A204.1 (cell line): Measurements from ENCODE around the gene INS.
"Not testable (repeated sequence)": the region's sequence is repeated elsewhere in the genome, so short reads cannot be mapped to it uniquely, and the experiment has no call there.

Experiments used
- FAIRE-seq: peaks from 2 replicates; lab custom pipeline; 2012; peaks lifted over from hg19 to GRCh38; lab: Jason Lieb, UNC

The INS gene

DNA sequence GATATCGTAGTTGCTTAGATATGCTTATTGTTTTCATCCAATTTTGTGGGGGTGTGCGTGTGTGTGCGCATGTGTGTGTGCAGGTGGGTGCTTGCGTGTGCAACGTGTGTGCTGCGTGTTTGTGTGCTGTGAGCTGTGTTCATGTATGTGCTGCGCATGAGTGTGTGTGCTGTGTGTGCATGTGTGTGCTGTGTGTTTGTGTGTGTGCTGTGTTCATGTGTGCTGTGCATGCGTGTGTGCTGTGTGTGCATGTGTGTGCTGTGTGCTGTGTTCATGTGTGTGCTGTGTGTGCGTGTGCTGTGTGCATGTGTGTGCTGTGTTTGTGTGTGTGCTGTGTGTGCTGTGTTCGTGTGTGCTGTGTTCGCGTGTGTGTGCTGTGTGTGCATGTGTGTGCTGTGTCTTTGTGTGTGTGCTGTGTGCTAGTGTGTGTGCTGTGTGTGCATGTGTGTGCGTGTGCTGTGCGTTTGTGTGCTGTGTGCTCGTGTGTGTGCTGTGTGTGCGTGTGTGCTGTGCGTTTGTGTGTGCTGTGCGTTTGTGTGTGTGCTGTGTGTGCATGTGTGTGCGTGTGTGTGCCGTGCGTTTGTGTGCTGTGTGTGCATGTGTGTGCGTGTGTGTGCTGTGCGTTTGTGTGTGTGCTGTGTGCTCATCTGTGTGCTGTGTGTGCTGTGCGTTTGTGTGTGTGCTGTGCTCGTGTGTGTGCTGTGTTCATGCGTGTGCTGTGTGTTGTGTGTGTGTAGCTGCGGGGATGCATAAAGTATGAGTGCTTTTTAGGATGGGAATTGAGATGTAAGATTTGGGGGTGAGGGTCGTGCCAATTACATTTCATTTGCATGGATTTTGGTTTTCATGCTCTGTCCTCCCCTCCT is 29.4 kb downstream of the INS start:
- FAIRE-seq: no peak

DNA sequence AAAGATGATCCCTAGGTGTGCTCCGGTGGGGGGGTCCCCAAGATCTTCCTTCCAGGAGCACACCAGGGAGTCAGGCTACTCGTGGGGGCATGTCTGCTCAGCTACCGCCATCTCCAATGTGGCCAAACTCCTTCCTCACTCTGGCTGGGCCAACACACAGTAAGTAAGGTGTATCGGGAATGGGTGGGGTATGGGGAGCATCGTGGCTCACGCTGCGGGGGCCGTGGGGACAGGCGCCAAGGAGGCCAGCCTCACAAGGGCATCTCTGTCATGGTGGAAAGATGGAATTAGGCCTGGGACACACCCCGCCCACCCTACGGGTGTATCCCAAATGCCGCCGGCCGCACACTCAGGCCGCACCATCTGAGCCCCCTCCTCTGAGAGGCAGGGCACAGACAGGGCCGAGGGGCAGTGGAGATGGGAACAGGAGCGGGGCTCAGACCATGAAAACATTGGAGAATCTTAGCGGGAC is 30.1 kb downstream of the INS start:
- no peak for FAIRE-seq

DNA sequence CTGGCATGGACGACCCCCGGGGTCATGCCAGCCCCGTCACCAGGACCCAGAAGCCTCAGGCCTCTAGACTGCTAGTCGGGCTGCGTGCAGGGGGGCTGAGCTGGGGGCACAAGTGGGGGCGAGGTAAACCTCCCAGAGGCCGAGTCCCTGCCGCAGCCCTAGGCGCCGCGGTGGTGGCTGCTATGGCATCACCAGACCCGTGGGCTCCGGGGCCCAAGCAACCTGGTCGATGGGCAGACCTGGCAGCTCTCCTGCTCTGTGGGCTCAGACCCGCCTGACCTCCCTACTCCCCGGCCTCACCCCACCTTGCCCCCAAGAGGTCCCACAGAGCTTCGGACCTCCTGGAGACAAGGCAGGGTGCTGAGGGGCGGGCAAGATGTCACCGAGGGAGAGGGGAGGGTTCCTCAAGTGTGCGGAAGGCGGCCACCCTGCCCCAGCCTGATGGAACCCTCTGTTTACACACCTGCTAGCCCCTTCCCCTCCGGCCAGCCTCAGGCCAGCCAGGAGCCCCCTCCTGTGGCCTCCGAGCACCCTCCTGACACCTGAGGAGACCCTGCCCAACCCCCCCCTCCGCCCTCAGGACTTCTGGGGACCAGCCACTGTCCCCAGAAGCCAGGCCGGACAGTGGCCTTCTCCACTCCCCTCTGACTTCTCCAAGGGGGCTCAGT is 31.2 kb downstream of the INS start:
- no peak for FAIRE-seq

DNA sequence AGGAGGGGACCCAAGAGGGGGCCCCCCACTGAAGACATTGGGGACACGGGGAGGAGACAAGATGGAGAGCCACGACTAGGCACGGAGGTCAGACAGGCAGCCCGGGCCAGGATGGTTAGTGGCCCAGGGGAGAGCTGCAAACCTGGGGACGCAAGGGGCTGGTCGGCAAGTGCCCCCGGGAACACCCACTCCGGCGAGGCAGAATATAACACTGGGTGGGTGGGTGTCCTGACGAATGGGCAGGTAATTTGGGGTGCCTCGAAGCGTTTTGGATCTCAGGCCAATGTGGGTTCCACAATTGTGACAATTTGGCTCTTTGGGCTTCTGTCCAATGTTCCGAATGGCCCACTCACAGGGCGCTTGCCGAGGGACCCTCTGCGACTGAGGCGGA is 31.7 kb downstream of the INS start:
- no peak for FAIRE-seq

DNA sequence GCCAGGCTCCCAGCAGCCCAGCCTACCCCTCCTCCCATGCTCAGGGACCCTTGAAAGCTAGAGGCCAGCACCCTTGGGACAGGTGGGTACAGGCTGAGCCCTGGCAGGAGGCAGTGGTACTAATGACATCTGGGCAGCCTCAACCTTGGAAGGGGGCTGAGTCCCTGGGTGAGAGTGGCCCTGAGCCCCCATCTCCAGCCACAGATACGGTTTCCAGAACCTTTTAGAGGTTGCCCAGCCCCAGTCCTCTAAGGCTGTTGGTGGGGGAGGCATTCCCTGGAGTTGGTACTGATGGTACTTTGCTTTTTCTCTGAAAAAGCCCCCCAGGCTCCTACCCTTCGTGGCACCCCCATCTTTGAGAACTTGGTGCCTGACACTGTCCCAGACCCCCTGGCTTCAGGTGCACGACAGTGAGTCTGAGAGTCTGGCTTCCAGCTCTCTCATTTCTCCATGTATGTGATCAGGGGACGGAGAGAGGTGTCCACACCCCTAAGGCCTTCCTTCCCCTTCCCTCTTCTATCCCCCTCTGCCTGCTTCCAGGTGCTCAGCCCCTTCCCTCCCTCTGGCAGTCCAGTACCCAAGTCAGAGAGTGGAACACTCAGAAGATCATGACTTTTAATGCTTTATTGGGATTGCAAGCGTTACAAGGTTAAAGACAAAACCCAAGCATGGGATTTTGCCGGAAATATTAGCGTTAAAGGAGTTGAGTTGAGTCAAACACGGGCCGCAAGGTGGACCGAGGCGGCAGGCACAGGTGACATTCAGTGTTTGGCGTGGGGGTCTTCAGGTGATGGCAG is 32.3 kb downstream of the INS start:
- FAIRE-seq: no peak

DNA sequence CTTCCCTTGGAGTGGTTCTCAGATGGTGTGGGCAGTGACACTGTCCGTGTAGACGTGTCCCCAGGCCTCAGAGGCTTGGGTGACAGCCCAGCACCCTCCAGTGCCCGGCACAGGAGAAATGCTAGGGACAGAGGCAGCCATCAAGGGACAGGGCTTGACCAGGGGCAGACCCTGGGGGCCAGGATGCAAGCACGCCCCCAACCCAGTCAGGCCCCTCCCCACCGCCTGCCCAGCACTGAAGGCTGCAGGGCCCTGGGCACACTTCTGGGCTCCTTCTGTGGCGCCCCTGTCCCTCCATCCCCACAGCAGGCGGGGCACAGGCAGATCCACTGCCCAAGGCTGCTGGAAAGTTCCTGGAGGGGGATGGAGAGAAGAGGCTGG is 32.9 kb downstream of the INS start:
- no peak for FAIRE-seq

DNA sequence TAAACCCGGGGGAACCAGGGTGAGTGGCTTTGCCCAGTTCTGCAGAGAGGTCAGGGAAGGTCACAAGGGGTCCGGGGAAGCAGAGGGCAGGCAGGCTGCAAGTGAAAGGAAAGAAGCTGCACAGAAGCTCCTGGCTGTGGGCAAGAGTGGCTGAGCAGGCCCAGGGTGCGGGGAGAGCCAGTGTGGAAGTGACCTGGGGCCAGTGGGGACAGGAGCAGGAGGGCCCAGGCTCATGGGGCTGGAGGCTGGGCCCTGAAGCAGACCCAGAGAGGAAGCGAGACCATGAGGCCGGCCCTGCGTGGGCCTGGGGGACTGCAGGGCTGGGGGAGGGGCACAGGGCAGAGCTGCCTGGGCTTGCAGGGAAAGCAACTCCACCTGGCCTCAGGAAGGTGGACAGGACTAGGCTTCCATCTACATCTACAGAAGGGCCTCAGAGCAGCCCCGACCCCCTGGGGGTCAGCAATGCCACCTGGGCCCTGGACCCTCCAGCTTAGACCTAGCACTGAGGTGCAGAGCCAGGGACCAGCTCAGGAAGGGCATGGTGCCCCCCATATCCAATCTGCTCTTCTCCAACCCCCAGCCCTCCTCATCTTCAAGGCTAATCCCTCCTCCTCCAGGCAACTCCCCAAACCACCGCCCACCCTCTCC is 33.4 kb downstream of the INS start:
- no peak for FAIRE-seq

DNA sequence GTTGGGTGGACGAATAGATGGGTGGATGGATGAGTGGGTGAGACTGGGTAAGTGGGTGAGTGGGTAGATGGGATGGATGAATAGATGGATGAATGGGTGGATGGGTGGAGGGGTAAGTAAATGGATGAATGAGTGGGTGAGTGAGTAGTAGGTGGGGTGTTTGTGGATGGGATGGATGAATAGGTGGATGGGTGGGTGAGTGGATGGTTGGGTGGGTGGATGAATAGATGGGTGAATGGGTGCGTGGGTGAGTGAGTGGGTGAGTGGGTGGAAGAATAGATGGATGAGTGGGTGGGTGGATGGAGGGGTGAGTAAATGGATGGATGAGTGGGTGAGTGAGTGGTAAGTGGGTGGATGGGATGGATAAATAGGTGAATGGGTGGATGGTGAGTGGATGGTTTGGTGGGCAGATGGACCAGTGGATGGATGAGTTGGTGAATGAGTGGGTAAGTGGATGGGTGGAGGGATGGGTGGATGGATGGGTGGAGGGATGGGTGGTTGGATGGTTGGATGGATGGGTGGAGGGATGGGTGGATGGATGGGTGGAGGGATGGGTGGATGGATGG is 34.4 kb downstream of the INS start:
- FAIRE-seq: no peak

DNA sequence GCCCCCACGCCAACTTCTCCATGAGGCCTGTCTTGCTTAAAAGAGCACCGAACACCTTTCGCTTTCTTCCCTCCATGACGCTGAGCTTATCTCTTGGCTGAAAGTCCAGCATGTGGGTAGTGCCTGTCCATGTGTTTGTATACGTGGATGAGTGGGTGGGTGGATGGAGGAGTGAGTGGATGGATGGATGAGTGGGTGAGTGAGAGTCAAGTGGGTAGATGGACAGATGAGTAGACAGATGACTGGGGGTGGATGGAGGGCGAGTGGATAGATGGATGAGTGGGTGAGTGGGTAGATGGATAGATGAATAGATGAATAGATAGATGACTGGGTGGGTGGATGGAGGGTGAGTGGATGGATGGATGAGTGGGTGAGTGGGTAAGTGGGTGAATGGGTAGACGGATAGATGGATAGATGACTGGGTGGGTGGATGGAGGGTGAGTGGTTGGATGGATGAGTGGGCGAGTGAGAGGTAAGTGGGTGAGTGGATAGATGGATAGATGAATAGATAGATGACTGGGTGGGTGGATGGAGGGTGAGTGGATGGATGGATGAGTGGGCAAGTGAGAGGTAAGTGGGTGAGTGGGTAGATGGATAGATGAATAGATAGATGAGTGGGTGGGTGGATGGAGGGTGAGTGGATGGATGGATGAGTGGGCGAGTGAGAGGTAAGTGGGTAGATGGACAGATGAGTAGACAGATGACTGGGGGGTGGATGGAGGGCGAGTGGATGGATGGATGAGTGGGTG is 36.1 kb downstream of the INS start:
- not testable (repeated sequence) for FAIRE-seq

DNA sequence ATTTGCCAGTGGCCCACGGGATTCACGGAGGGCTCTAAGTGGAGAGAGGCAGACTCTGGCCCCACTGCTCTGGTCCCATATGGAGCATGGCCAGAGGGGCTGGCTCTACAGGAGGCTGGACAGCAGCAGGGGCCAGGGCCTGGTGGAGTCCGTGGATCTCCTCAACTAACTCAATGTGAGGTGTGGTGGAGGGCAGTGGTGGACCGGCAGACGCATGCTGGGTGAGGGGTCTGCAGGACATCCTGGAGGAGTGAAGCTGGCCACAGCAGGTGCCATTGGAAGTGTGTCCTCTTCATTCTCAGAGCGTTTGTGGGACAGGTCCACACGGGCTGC is 37.4 kb downstream of the INS start:
- no peak for FAIRE-seq

DNA sequence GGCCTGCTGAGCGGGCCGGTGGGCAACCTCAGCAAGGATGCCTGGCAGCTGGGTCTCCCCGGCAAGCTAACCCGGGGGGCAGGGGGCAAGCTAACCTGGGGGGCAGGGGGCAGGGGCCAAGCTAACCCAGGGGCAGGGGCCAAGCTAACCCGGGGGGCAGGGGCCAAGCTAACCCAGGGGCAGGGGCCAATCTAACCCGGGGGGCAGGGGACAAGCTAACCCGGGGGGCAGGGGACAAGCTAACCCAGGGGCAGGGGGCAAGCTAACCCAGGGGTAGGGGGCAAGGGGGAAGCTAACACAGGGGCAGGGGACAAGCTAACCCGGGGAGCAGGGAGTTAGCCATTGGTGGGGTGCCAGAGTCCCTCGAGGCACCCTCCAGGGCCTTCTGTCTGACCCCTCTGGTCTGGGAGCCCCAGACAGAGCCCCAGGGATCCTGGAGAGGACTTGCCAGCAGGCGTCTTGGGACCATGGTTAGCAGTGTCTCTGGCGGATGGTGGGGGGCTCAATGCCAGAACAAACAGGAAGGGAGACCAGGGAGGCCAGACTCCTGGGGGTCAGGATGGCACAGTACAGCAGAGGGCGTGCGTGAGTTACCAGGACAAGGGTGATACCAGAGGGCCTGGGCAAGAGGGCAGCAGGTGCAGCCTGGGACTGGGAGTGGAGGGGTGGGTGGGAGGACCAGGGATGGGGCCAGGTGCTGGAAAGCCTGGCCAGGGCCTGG is 37.9 kb downstream of the INS start:
- FAIRE-seq: no peak

DNA sequence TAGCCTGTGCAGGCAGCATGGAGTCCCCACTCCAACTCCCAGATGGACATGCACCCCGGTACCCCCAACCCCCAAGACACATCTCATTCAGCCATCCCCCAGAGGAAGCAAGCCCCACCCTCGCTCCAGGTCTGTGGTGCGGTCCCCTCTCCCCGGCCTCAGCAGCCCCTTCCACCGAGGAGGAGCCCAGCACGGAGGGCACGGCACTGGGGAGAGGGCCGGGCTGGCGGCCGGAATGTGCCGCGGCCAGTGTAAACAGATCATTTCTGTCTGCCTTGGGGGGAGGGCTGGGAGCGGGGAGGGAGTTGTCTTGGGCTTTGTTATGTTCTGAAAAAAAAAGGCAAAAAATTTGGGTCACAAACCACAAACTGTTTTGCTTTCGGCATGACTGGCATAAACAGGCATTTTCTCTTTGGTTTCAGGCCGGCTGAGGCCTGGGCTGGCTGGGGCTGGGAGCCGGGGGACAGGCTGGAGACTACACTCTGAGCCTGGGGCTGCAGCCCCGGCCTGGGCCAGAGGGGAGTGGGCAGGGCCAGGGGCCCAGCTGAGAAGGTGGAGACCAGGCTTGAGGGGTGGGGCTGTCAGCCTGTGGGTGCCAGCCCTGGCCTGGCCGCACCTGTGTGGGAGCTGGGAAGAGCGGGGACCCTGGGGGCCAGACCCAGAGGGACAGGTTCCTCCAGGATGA is 38.6 kb downstream of the INS start:
- FAIRE-seq: no peak

DNA sequence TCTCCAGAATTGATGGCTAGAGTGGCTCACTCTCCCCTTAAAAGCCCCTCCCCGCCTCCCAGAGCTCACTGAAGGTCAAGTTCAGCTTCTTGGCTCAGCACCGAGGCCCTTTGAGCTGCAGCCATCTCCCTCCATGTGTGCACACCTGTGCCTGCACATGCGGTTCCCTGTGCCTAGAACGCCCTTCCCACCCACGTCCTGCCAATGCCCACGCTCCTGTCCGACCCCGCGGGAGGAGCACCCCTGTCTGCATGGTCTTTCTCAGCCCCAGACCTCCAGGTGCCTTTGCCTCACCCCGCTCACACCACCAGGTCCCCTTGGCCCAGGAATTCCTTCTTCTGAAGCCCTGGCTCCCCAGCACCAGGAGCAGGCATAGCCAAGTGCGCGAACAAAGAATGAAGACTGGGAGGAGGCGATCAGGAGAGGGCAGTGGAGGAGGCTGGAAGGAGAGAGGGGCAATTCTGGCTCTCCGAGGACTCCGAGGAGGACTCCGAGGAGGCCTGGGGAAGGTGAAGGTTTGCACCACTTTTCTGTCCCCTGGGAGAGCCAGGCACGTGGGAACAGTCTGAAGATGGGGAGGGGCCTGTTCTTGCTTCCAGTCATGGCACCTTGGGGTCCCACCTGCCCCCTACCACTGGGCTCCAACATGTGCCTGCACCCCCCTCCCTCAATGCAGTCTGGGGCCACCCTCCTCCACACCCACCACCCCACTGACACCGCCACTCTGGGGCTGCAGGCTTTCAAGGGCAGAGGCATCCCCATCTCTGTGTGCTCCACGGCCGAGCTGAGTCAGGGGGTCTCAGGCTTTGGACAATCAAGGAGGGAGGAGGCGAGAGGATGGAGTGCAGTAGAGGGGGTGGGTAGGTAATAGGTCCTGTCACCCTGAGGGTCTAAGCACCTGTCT is 39.5 kb downstream of the INS start:
- no peak for FAIRE-seq

DNA sequence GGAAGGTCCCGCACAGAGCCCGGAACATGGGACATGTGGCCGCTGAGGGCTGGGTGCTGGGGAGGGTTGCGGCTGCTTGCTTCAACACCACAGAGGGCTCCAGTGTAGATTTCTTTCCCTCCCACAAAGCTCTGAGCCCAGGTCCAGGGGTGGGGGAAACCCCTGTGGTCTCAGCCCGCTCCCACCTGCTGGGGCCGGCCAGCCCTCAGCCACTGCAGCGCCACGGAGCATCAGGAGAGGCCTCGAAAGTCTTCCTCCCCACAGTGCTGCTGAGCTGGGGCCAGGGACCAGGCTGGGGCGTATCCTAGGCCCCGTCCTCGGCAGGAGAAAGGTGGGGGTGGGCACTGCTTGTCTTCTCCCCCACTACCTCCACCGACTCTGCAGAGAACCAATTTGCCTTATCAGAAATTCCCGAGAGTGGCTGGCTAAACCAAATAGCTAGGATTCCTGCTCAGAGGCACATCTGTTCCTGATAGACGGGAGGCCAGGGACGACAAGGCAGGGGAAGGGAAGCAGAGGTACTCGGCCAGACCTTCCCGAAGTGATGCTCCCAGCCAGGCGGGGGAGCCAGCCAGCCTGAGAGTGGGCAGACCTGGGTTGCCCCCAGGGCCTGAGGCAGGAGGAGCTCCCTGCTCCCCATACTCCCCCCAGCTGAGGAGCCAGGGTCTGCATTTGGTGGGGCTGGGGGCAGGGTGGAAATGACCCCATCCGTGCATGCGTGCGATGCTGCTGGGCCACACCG is 40.5 kb downstream of the INS start:
- no peak for FAIRE-seq

DNA sequence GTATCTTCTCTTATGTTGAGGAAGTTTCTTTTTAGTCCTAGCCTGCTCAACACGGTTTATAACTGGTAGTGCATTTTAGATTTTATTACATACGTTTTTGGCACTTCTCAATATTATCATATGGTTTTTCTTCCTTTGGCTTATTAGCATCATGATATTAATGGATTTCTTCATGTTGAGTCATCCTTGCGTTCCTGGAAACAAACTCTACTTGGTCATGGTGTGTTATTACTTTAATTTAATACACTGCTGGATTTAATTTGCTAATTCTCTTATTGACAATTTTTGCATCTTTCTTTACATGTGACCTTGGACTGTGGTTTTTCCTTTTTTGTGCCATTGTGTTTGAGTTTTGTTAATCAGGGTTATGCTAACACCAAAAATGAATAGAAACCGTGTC is 42.3 kb downstream of the INS start:
- FAIRE-seq: no peak

DNA sequence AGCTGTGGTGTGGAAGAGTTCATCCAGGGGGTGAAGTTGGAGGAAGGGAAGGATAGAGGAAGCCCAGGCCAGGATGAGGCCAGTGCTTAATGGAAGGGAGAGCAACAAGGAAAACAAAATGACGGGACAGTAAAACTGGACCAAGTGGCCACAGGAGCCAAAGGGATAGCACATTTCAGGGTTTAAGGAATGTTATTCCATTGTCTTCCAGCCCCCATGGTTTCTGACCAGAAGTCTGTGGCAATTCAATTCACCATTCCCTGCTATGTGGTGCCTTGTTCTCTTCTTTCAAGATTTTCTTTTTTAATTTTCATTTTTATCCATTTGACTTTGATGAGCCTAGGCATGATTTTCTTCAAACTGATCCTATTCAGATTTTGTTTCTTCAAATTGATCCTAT is 44.3 kb downstream of the INS start:
- no peak for FAIRE-seq

DNA sequence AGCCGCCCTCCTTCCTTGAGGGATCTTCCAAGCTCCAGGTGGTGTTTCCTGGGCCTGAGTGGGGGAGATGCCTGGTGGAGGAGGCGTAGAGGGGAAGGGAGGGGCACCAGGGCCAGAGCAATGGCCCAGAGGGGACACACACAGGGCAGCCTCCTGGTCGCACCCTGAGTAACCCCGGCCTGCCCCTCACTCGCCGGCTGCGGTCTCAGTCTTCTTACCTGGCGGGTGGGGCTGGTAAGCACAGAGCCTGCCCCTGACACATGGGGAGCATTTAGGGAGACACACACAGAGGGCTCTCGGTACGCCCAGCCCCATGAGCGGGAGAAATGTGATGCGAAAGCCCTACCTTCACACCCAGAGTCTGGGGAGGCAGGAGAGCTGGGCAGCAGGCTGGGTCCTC is 45.7 kb downstream of the INS start:
- FAIRE-seq: no peak

DNA sequence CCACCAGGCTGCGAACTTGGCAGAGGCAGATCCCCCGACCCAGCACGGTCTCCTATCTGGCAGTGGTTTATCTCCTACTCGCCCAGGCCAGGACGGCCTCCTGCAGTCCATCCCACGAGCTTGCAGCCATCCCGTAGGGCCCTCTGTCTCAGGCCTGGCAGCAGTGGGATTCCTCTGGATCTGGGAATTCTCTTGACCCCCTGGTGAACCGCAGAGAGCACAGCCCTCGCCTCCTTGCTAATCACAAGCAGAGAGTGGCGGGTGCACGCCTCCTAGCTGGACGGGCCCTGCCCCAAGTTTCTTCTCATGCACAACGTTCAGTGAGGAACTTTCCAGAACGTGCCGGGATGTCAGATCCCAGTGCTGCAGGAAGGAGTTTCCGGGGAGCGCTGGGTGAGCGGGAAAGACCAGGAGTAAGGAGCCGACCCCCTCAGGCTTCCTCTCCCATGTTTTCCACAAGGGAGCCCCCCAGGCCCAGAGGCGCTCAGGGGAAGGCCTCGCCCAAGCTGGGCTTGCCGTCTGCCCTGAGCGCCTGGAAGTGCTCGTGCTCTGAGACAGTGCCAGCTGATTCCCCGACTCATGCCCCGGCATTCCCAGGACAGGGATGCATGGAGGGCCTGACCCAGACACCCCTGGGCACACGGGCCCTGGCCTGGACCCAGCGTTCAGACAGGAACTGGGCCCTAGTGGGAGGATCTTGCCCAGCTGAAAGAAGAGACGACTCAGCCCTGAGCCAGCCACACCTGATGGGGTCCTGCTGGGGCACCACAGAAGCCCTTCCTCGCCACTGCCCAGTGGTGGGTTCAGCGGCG is 46.4 kb downstream of the INS start:
- no peak for FAIRE-seq
